MV-4-11 (cell line): ENCODE data around the gene OR1J1.

Source experiments
- DNase-seq: peaks from one replicate; lab custom pipeline; 2025; lab: John Stamatoyannopoulos, UW

The OR1J1 gene

GRCh38 chr9:122445155-122445749 lies 32.5 kb downstream of the OR1J1 start:
- DNase-seq: no peak

GRCh38 chr9:122444041-122444733 lies 33.5 kb downstream of the OR1J1 start:
- DNase-seq: no peak

GRCh38 chr9:122442568-122442967 lies 35.2 kb downstream of the OR1J1 start:
- DNase-seq: no peak
